C4-2B (cell line): Measurements from ENCODE around the gene CYSTM1.

Experiments
- H3K27ac ChIP-seq: fragments of 450-650 bp; 2 replicates; pipeline ENCODE4 v1.5.1; 2017
- CTCF ChIP-seq: fragments of 450-650 bp; conservative IDR thresholded peaks from 2 replicates; pipeline ENCODE4 v1.5.1; 2017; ENCODE audit warnings: mild to moderate bottlenecking
- ZFX ChIP-seq: fragments of 450-650 bp; IDR thresholded peaks from 2 replicates; pipeline ENCODE4 v1.6.1; 2017

Gene CYSTM1

GRCh38 chr5:140181525-140181924 lies 6.5 kb downstream of the CYSTM1 start:
- no peak overlapping the region for H3K27ac ChIP-seq
- TF ChIP-seq ZFX (no peak), CTCF (no peak)

- H3K27ac ChIP-seq, result no peak overlapping the region
- TF ChIP-seq ZFX (no peak), CTCF (no peak)
Observed at GRCh38 chr5:140182075-140182711, 7.2 kb downstream of the CYSTM1 start.

- TF ChIP-seq CTCF, result no peak
- TF ChIP-seq ZFX, result no peak
- H3K27ac ChIP-seq, result no peak overlapping the region
Observed at GRCh38 chr5:140182803-140183367, 7.9 kb downstream of the CYSTM1 start.

DNA sequence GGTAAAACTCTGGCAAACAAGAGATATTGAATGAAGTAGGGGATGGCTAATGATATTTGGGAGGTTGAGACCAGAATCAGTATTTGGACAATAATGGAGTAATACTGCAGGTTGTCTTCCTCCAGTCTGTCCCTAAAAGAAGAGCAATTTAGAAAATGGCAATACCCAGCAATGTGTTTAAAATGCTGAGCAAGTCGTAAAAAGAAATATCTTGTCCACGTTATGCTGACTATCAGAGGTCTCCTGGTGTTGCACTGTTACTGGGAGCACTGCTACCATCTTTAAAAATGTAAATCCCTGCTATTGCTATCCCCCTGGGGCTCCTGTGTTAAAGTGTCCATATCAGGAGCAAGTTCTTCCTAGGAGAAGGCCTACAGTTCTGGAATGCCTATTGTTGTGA lies 10.4 kb downstream of the CYSTM1 start:
- TF ChIP-seq CTCF (no peak), ZFX (no peak)
- H3K27ac ChIP-seq, result no peak overlapping the region

GRCh38 chr5:140186267-140186671 lies 11.3 kb downstream of the CYSTM1 start:
- H3K27ac ChIP-seq, result no peak overlapping the region
- TF ChIP-seq CTCF, result no peak
- no peak for TF ChIP-seq ZFX

DNA sequence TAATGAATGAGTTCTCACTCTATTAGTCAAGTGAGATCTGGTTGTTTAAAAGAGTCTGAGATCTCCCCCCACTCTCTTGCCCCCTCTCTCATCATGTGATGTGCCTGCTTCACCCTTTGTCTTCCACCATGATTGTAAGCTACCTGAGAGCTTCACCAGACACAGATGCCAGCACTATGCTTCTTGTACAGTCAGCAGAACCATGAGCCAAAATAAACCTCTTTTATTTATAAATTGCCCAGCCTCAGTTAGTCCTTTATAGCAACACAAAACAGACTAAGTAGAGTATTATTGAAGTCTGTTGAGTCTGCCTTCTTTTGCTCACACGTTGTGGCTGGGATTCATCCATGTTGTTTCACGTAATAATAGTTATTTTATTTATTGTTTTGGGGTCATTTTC lies 14.3 kb downstream of the CYSTM1 start:
- TF ChIP-seq CTCF (no peak), ZFX (no peak)
- no peak overlapping the region for H3K27ac ChIP-seq

DNA sequence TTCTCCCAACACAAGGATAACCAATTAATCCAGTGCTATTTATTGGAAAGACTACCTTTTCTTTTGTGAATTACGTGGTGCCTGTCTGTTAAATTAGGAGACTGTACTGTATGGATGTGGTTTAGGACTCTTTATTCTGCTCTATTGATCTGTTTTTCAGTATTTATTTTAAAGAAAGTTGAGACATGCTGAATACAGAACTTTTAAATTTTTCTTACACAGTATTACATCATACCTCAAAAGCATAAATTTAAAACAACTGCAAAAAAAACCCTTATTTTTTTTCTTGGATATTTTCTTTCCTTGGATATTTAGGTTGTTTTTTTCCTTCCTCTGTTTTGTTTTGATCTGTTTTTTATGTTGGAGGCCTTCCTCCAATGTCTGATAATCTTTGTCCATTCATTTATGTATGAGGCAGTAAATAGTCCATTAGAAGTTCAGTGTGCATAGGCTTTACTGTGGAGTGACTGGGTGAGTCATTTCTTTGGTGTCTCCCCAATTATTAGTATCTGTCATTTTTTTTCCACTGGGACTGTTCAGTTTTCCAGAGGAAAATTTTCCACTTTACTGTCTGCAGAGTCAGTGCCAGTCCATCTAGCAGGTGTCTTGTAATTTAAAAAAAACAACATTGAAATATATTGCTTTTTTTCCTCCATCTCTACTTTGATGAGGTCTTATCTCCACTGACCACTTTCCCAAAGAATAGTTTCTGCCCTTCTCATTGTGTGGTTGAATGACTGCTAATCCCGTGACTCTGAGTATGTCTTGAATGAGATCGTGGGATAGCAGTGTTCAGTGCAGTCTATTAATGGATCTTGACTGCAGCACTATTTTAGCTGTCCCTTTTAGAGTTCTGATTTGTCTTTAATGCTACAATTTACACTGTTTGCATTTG lies 15.2 kb downstream of the CYSTM1 start:
- H3K27ac ChIP-seq, result no peak overlapping the region
- TF ChIP-seq ZFX (no peak), CTCF (no peak)
